Body of pancreas (tissue), 4 donors: ENCODE results near the gene ARHGAP32.

ENCODE experiments used
- CTCF ChIP-seq, 7 experiments: fragments of 450-650 bp in 4 of 7; fragments of 200-600 bp in 3 of 7; sonication (generic) in 3 of 7; IDR thresholded peaks; one replicate each; pipeline ENCODE4 v1.5.1; 2016 to 2019; ENCODE audit warnings: antibody characterized with exemption in 7 of 7
- POLR2A ChIP-seq, 3 donors: fragments of 450-650 bp; IDR thresholded peaks; one replicate each; pipeline ENCODE4 v1.6.1; 2016; ENCODE audit warnings: antibody characterized with exemption in 3 of 3, mild to moderate bottlenecking in 2 of 3

GRCh38 chr11:128955636-128956035 is 236.5 kb downstream of the ARHGAP32 start:
- TF ChIP-seq CTCF (IDR thresholded peaks at IDR 0.05) (no peak), POLR2A (IDR thresholded peaks at IDR 0.05) (no peak)
